DND-41 (cell line): ENCODE data around the gene CCDC142.

Experiments used
- ATAC-seq: fragments of 200-7000 bp; cut with Tn5 transposase; 3 replicates; pipeline ENCODE4 v1.9.1; 2021; ENCODE audit warnings: low read depth; ENCODE audit not compliant: insufficient read depth
- DNase-seq: peaks from one replicate; pipeline ENCODE4 v3.0.0-alpha.2; 2020
- H2AFZ ChIP-seq: 2 replicates; pipeline ENCODE4 v1.6.0; 2012; ENCODE audit warnings: low read depth, low read length
- H3K27ac ChIP-seq: 2 replicates; pipeline ENCODE4 v1.5.1; 2012; ENCODE audit warnings: low read length, inconsistent platforms
- H3K27me3 ChIP-seq: fragments of 200-600 bp; sonication (generic); 2 replicates; pipeline ENCODE4 v1.6.0; 2012; ENCODE audit warnings: low read length, mild to moderate bottlenecking, inconsistent platforms; ENCODE audit not compliant: insufficient read depth, poor library complexity
- H3K36me3 ChIP-seq: 2 replicates; pipeline ENCODE4 v1.5.1; 2012; ENCODE audit warnings: low read length, inconsistent platforms; ENCODE audit not compliant: insufficient read depth
- H3K4me1 ChIP-seq: 2 replicates; pipeline ENCODE4 v1.5.1; 2012; ENCODE audit warnings: mild to moderate bottlenecking, low read length; ENCODE audit not compliant: insufficient read depth
- H3K4me2 ChIP-seq: 2 replicates; pipeline ENCODE4 v1.6.0; 2012; ENCODE audit warnings: mild to moderate bottlenecking, moderate library complexity, low read length, inconsistent platforms; ENCODE audit not compliant: insufficient read depth
- H3K4me3 ChIP-seq, 2 experiments: fragments of 200-600 bp in 1 of 2; shearing (Covaris generic) in 1 of 2; 2 replicates each; pipeline ENCODE4 v1.5.1; 2012 to 2016; ENCODE audit warnings: inconsistent platforms in 2 of 2, low read length in 2 of 2, mild to moderate bottlenecking in 2 of 2, low read depth in 1 of 2, moderate library complexity in 1 of 2
- H3K79me2 ChIP-seq: 2 replicates; pipeline ENCODE4 v1.6.0; 2012; ENCODE audit warnings: low read length, inconsistent platforms; ENCODE audit not compliant: insufficient read depth
- H3K9ac ChIP-seq: 2 replicates; pipeline ENCODE4 v1.6.0; 2012; ENCODE audit warnings: low read depth, mild to moderate bottlenecking, inconsistent platforms, low read length, moderate library complexity
- H3K9me3 ChIP-seq: 2 replicates; pipeline ENCODE4 v1.5.1; 2012; ENCODE audit warnings: low read length, moderate library complexity, mild to moderate bottlenecking, inconsistent platforms; ENCODE audit not compliant: insufficient read depth, severe bottlenecking
- H4K20me1 ChIP-seq: 2 replicates; pipeline ENCODE4 v1.6.0; 2012; ENCODE audit warnings: low read length; ENCODE audit not compliant: insufficient read depth
- EZH2 ChIP-seq: IDR thresholded peaks from 3 replicates; pipeline ENCODE4 v1.6.1; 2012; ENCODE audit warnings: borderline replicate concordance, low read depth, mild to moderate bottlenecking, moderate library complexity, low read length, inconsistent platforms; ENCODE audit not compliant: severe bottlenecking
- TF ChIP-seq, protein P1 (sequence below): IDR thresholded peaks from 2 replicates; pipeline ENCODE4 v1.5.1; 2012; ENCODE audit warnings: borderline replicate concordance, low read length, moderate library complexity, mild to moderate bottlenecking; ENCODE audit not compliant: poor library complexity, severe bottlenecking; ENCODE audit errors: extremely low read depth

Gene CCDC142

GRCh38 chr2:74503506-74504475 lies 21.0 kb upstream of the CCDC142 start:
- DNase-seq = no peak
- Histone ChIP-seq H2AFZ (no peak overlapping the region), H3K27ac (no peak overlapping the region), H3K27me3 (no peaks in the 10 kb centered on the region), H3K4me1 (peaks cover 41% of the 10 kb centered on the region), H4K20me1 (no peaks in the 10 kb centered on the region), H3K4me2 (no peak overlapping the region), H3K36me3 (peaks cover 11% of the 10 kb centered on the region), H3K9me3 (no peaks in the 10 kb centered on the region), H3K9ac (no peak overlapping the region), H3K79me2 (peaks cover 19% of the 10 kb centered on the region), H3K4me3 (no peak overlapping the region)
- TF ChIP-seq, protein P1, sequence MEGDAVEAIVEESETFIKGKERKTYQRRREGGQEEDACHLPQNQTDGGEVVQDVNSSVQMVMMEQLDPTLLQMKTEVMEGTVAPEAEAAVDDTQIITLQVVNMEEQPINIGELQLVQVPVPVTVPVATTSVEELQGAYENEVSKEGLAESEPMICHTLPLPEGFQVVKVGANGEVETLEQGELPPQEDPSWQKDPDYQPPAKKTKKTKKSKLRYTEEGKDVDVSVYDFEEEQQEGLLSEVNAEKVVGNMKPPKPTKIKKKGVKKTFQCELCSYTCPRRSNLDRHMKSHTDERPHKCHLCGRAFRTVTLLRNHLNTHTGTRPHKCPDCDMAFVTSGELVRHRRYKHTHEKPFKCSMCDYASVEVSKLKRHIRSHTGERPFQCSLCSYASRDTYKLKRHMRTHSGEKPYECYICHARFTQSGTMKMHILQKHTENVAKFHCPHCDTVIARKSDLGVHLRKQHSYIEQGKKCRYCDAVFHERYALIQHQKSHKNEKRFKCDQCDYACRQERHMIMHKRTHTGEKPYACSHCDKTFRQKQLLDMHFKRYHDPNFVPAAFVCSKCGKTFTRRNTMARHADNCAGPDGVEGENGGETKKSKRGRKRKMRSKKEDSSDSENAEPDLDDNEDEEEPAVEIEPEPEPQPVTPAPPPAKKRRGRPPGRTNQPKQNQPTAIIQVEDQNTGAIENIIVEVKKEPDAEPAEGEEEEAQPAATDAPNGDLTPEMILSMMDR = no peak
- TF ChIP-seq EZH2 = no peak
- ATAC-seq = no peak

DNA sequence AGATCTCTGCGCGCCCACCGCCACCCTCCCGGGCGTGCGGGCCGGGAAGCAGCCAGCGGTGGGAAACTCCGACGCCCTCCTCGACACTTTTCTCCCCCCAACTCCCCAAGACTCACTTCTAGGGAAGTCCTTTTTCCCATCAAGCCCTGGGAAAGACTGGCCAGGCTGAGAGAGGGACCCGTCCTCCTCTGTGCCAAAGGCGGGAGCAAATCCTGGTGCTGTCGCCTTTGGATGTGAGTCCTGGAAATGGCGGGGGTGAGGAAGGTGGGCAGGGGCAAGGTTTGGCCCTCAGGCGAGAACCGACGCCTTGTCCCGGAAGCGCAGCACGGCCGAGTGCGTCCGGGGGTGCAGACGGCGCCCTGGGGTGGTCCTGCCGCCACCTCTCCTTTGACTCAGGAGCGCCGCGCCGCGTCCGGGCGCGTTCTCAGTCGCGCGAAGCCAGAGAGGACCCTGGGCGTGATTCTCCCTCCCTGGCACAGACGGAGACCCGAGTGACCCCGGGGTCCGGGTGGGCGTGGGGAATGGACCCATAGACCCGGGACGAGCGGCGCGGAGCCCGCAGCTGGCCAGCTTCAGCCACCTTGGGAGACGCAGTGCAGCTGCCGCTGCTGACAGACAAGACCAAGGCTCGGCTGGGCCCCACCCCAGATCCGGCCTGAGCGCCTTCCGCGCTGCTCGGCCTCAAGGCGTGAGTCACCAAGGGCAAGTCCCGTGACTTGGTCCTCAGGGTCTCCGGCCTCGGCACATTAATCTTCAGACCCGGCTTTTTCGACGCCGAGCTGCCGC lies 20.1 kb upstream of the CCDC142 start:
- no peak overlapping the region for H3K27ac ChIP-seq
- no peaks in the 10 kb centered on the region for H3K27me3 ChIP-seq

GRCh38 chr2:74502147-74502719 lies 19.4 kb upstream of the CCDC142 start:
- H3K79me2 ChIP-seq = peaks cover 31% of the 10 kb centered on the region
- no peak for DNase-seq
- H3K4me1 ChIP-seq = peaks cover 39% of the 10 kb centered on the region

More for the DNA sequence above, 20.1 kb upstream of the CCDC142 start:
- ATAC-seq = no peak
- H3K4me3 ChIP-seq = no peak overlapping the region
- peaks cover 28% of the 10 kb centered on the region for H3K79me2 ChIP-seq
- peaks cover 36% of the 10 kb centered on the region for H3K4me1 ChIP-seq
- TF ChIP-seq, protein P1 = no peak
- no peak for TF ChIP-seq EZH2
- H3K9me3 ChIP-seq = no peaks in the 10 kb centered on the region
- H4K20me1 ChIP-seq = no peaks in the 10 kb centered on the region
- H3K9ac ChIP-seq = no peak overlapping the region
- no peak overlapping the region for H2AFZ ChIP-seq
- H3K4me2 ChIP-seq = no peak overlapping the region
- H3K36me3 ChIP-seq = peaks cover 11% of the 10 kb centered on the region
- DNase-seq = no peak

More at GRCh38 chr2:74502147-74502719, 19.4 kb upstream of the CCDC142 start:
- Histone ChIP-seq H3K9ac (no peak overlapping the region), H3K36me3 (peaks cover 11% of the 10 kb centered on the region), H3K4me2 (no peak overlapping the region), H3K9me3 (no peaks in the 10 kb centered on the region), H3K27ac (no peak overlapping the region), H3K4me3 (no peak overlapping the region), H3K27me3 (no peaks in the 10 kb centered on the region), H2AFZ (no peak overlapping the region), H4K20me1 (no peaks in the 10 kb centered on the region)
- no peak for TF ChIP-seq EZH2
- TF ChIP-seq, protein P1 = no peak
- no peak for ATAC-seq
